A673 (cell line): ENCODE data around the gene NFATC4. TPM values are rescaled to one million over a fixed set of nuclear protein-coding genes. Genes with fewer than 3 reads are reported as not detected.

ENCODE experiments used
- BruUV-seq: library from RNA; stranded (reverse); fragments of 400-500 nt; replicated peaks from 2 replicates; lab custom pipeline; 2021; lab: Mats Ljungman, UMichigan
- CTCF ChIA-PET: fragments of 300-600 bp; sonication (Branson Sonifier 250); formaldehyde crosslinking; loops from one replicate; lab custom pipeline; 2022; ENCODE audit warnings: antibody characterized with exemption; lab: Charles Lee
- POLR2A ChIA-PET: fragments of 300-600 bp; sonication (Branson Sonifier 250); formaldehyde crosslinking; loops from one replicate; lab custom pipeline; 2022; ENCODE audit warnings: antibody characterized with exemption; ENCODE audit not compliant: low non-redundant PET; lab: Charles Lee
- DNase-seq: peaks from one replicate; pipeline ENCODE4 v3.0.0-alpha.2; 2015; ENCODE audit warnings: low spot score
- H3K27ac ChIP-seq: fragments of 200-600 bp; sonication (generic); 2 replicates; pipeline ENCODE4 v1.5.1; 2016; ENCODE audit warnings: mixed run types, low read depth, mild to moderate bottlenecking, mixed read lengths, antibody characterized with exemption, low read length; ENCODE audit not compliant: poor library complexity, severe bottlenecking
- H3K27me3 ChIP-seq: fragments of 200-600 bp; sonication (generic); replicated peaks from 2 replicates; pipeline ENCODE4 v1.6.1; 2017; ENCODE audit warnings: mixed run types, low read depth, mild to moderate bottlenecking, mixed read lengths, antibody characterized with exemption, low read length; ENCODE audit not compliant: insufficient read depth, poor library complexity
- H3K36me3 ChIP-seq: fragments of 200-600 bp; sonication (generic); 2 replicates; pipeline ENCODE4 v1.6.1; 2016; ENCODE audit warnings: mixed run types, mild to moderate bottlenecking, mixed read lengths, antibody characterized with exemption, low read length; ENCODE audit not compliant: insufficient read depth, poor library complexity, severe bottlenecking
- H3K4me1 ChIP-seq: fragments of 200-600 bp; sonication (generic); 2 replicates; pipeline ENCODE4 v1.6.1; 2017; ENCODE audit warnings: mixed run types, mild to moderate bottlenecking, mixed read lengths, antibody characterized with exemption, low read length; ENCODE audit not compliant: insufficient read depth, poor library complexity, severe bottlenecking
- H3K4me3 ChIP-seq: fragments of 200-600 bp; sonication (generic); 2 replicates; pipeline ENCODE4 v1.5.1; 2016; ENCODE audit warnings: low read depth, mixed run types, mild to moderate bottlenecking, mixed read lengths, low read length; ENCODE audit not compliant: poor library complexity, severe bottlenecking
- H3K9me3 ChIP-seq: fragments of 200-600 bp; sonication (generic); 2 replicates; pipeline ENCODE4 v1.6.1; 2016; ENCODE audit warnings: mixed run types, low read depth, mild to moderate bottlenecking, mixed read lengths, antibody characterized with exemption, low read length; ENCODE audit not compliant: poor library complexity, severe bottlenecking
- CTCF ChIP-seq: fragments of 300-800, 200-600 bp; sonication (generic); conservative IDR thresholded peaks from 2 replicates; pipeline ENCODE4 v1.5.1; 2017; ENCODE audit warnings: low read depth, mild to moderate bottlenecking, antibody characterized with exemption, low read length, moderate library complexity, mixed read lengths
- intact Hi-C: fragments of 100-400 bp; cut with micrococcal nuclease; formaldehyde crosslinking; loops from one replicate; pipeline ENCODE4 v1.10.0; 2022; ENCODE audit not compliant: unreplicated experiment
- total RNA-seq: library from RNA; stranded (reverse); gene quantifications from 2 replicates; pipeline ENCODE4 v1.2.3, GENCODE V29; 2021

Gene NFATC4
- total RNA-seq, 1 experiment from 2014 or later: 38.1 TPM

DNA sequence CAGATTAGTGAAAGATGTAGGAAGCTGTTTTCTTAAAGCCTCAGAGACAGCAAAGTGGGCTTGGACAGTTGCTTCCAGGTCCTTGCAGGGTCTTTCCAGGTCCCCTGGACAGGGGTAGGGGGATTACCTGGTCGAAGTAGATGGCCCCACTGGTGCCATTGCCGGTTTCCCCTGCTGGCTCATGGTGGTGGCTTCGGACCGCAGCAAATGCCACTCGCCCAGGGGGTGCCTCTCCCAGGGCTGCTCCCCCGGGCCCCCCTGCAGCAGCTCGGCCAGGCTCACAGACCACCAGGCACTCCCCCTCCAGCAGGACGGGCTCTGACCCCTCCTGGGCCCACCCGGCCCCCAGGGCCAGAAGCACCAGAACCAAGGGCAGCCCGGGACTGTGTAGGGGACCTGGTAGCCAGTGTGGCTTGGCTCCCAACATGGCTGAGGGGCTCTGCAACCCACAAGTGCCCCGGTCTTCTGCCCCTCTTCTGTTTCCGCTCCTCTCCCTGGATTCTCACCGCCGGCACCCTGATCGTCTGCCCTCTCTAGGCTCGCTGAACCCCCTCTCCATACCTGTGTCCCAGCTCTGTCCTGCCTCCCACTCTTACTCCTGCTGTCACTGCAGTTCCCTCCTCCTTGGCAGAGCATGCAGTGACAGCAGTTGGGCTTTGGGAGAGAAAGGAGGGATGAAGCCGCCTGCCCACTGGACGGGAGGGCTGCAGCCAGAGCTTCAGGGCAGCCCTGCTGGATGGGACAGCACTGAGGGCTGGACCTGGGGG lies 60.8 kb downstream of the NFATC4 start:
- Histone ChIP-seq H3K4me3 (peak overlapping the region; percentile 75), H3K4me1 (peaks cover 16% of the 10 kb centered on the region), H3K27ac (peak overlapping the region; percentile 87), H3K9me3 (no peaks in the 10 kb centered on the region), H3K36me3 (peaks cover 20% of the 10 kb centered on the region), H3K27me3 (no peaks in the 10 kb centered on the region)
- ChIA-PET POLR2A (no interaction called here), CTCF (interaction anchor here (0.5 to 0.9 kb wide), 3 partner anchors 14 to 223 kb away, joined by 3 to 7 read pairs (median 5); partner anchors contain the start of genes SDR39U1 and TSSK4)
- BruUV-seq: no TSS peak
- no peak for DNase-seq
- TF ChIP-seq CTCF: no peak
- intact Hi-C loops: no loop called here

Other genes starting within 250 kb of the NFATC4 start
- gene FITM1, start 237.5 kb upstream of the NFATC4 start, total RNA-seq: 0.48 TPM in 1 of 2 replicates, not detected in the other
- 160 and 173 TPM in 2 replicates for gene PSME1, start 232.0 kb upstream of the NFATC4 start, total RNA-seq
- 36.8 and 50.4 TPM in 2 replicates for gene EMC9, start 226.6 kb upstream of the NFATC4 start, total RNA-seq
- gene PSME2, start 221.6 kb upstream of the NFATC4 start, total RNA-seq: 171 and 172 TPM in 2 replicates
- 59.9 and 62.1 TPM in 2 replicates for gene RNF31, start 220.7 kb upstream of the NFATC4 start, total RNA-seq
- gene IRF9, start 206.9 kb upstream of the NFATC4 start, total RNA-seq: 25.1 and 27.3 TPM in 2 replicates
- 5.4 and 8.4 TPM in 2 replicates for gene REC8, start 196.1 kb upstream of the NFATC4 start, total RNA-seq
- gene IPO4, start 179.4 kb upstream of the NFATC4 start, total RNA-seq: 150 and 157 TPM in 2 replicates
- 46.9 and 55.5 TPM in 2 replicates for gene TM9SF1, start 172.7 kb upstream of the NFATC4 start, total RNA-seq
- gene TSSK4, start 162.5 kb upstream of the NFATC4 start, total RNA-seq: 0.70 and 0.75 TPM in 2 replicates
- 51.9 and 56.7 TPM in 2 replicates for gene CHMP4A, start 154.7 kb upstream of the NFATC4 start, total RNA-seq
- gene MDP1, start 152.1 kb upstream of the NFATC4 start, total RNA-seq: 21.3 and 22.4 TPM in 2 replicates
- gene NEDD8, start 135.8 kb upstream of the NFATC4 start, total RNA-seq: 257 and 266 TPM in 2 replicates
- gene GMPR2, start 135.3 kb upstream of the NFATC4 start, total RNA-seq: 82.7 and 85.8 TPM in 2 replicates
- 46.1 and 47.0 TPM in 2 replicates for gene TINF2, start 125.6 kb upstream of the NFATC4 start, total RNA-seq
- gene TGM1, start 105.0 kb upstream of the NFATC4 start, total RNA-seq: 1.5 and 3.5 TPM in 2 replicates
- 22.2 and 23.8 TPM in 2 replicates for gene RABGGTA, start 96.6 kb upstream of the NFATC4 start, total RNA-seq
- gene DHRS1, start 68.4 kb upstream of the NFATC4 start, total RNA-seq: 13.3 and 14.5 TPM in 2 replicates
- 34.0 and 37.1 TPM in 2 replicates for gene NOP9, start 68.3 kb upstream of the NFATC4 start, total RNA-seq
- 0.42 TPM in 1 of 2 replicates, not detected in the other for gene CIDEB, start 60.2 kb upstream of the NFATC4 start, total RNA-seq
- gene LTB4R2, start 58.0 kb upstream of the NFATC4 start, total RNA-seq: 7.6 and 9.0 TPM in 2 replicates
- 6.6 and 8.9 TPM in 2 replicates for gene LTB4R, start 56.7 kb upstream of the NFATC4 start, total RNA-seq
- 0.84 and 1.5 TPM in 2 replicates for gene ADCY4, start 33.1 kb upstream of the NFATC4 start, total RNA-seq
- not detected in 2 replicates for gene RIPK3, start 28.2 kb upstream of the NFATC4 start, total RNA-seq
- 8.6 and 17.3 TPM in 2 replicates for gene NYNRIN, start 30.8 kb downstream of the NFATC4 start, total RNA-seq
- 0.80 and 1.4 TPM in 2 replicates for gene CBLN3, start 61.5 kb downstream of the NFATC4 start, total RNA-seq
- gene KHNYN, start 61.8 kb downstream of the NFATC4 start, total RNA-seq: 32.7 and 40.3 TPM in 2 replicates
- gene SDR39U1, start 74.6 kb downstream of the NFATC4 start, total RNA-seq: 49.1 and 52.1 TPM in 2 replicates
- gene CMA1, start 140.1 kb downstream of the NFATC4 start, total RNA-seq: not detected in 2 replicates
- gene CTSG, start 208.1 kb downstream of the NFATC4 start, total RNA-seq: not detected in 2 replicates
- not detected in 2 replicates for gene GZMH, start 241.5 kb downstream of the NFATC4 start, total RNA-seq